ENCODE results near the gene IGSF21. TPM values are rescaled to one million over a fixed set of nuclear protein-coding genes. Genes with fewer than 3 reads are reported as not detected.

Gene IGSF21
- total RNA-seq, 4 donors from 2014 or later = 0.31 to 3.5 (median 1.7) TPM

- Histone ChIP-seq H3K9me3 (no peaks in the 10 kb centered on the region), H3K27ac (no peak overlapping the region), H3K4me3 (no peak overlapping the region), H3K36me3 (no peaks in the 10 kb centered on the region), H3K27me3 (peaks cover 52% of the 10 kb centered on the region), H3K4me1 (peaks cover 0 to 8% (median 0%) of the 10 kb centered on the region in 3 donors)
- ATAC-seq = no peak
- WGBS, 2 donors (ENCODE audit: low coverage in 1 of 2) = 65 to 92% methylated on average over 2 of the region's 6 CpGs
- no peak for TF ChIP-seq POLR2AphosphoS5 (IDR thresholded peaks at IDR 0.05)
- TF ChIP-seq, protein P1, sequence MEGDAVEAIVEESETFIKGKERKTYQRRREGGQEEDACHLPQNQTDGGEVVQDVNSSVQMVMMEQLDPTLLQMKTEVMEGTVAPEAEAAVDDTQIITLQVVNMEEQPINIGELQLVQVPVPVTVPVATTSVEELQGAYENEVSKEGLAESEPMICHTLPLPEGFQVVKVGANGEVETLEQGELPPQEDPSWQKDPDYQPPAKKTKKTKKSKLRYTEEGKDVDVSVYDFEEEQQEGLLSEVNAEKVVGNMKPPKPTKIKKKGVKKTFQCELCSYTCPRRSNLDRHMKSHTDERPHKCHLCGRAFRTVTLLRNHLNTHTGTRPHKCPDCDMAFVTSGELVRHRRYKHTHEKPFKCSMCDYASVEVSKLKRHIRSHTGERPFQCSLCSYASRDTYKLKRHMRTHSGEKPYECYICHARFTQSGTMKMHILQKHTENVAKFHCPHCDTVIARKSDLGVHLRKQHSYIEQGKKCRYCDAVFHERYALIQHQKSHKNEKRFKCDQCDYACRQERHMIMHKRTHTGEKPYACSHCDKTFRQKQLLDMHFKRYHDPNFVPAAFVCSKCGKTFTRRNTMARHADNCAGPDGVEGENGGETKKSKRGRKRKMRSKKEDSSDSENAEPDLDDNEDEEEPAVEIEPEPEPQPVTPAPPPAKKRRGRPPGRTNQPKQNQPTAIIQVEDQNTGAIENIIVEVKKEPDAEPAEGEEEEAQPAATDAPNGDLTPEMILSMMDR (IDR thresholded peaks at IDR 0.05) = no peak
- TF ChIP-seq EP300 (IDR thresholded peaks at IDR 0.05) = no peak
- TF ChIP-seq POLR2A (IDR thresholded peaks at IDR 0.05) = no peak
Observed at GRCh38 chr1:18134324-18135046, 26.9 kb downstream of the IGSF21 start.

DNA sequence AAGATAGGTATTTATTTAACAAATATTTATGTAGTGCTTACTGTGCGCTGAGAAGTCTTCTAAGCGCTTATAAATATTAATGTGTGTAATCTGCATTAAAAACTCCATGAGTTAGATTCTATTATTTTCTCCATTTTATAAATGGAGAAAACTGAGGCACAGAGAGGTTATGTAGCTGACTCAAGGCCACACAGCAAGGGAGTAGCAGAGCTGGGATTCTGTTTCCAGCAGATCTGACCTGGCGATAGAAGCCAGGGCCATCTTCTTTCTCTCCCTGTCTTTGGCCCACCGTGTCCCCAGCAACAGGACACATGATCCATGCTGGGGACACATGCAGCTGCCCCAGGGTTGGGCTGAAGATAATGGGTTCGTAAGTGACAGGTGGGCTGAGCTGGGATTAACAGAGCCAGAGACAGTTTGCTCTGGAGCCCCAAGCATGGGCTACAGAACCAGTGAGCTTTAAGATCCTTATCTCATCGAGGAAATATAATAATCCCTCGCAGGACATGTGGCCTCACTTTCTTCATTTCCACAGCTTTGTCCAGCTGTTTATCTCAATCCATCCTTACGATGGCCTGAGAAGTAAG lies 30.3 kb downstream of the IGSF21 start:
- Histone ChIP-seq H3K9me3 (no peaks in the 10 kb centered on the region), H3K4me3 (no peak overlapping the region), H3K4me1 (peaks cover 0 to 5% (median 0%) of the 10 kb centered on the region in 3 donors), H3K27ac (no peak overlapping the region), H3K36me3 (no peaks in the 10 kb centered on the region), H3K27me3 (peaks cover 51% of the 10 kb centered on the region)
- TF ChIP-seq EP300 (IDR thresholded peaks at IDR 0.05) (no peak), POLR2A (IDR thresholded peaks at IDR 0.05) (no peak), POLR2AphosphoS5 (IDR thresholded peaks at IDR 0.05) (no peak)
- TF ChIP-seq, protein P1 (IDR thresholded peaks at IDR 0.05) = no peak
- no peak for ATAC-seq
- WGBS, 2 donors (ENCODE audit: low coverage in 1 of 2) = 62 to 73% methylated on average over 3 to 6 of the region's 8 CpGs

GRCh38 chr1:18139198-18139981 lies 31.8 kb downstream of the IGSF21 start:
- Histone ChIP-seq H3K4me1 (no peaks in the 10 kb centered on the region), H3K27me3 (peaks cover 57% of the 10 kb centered on the region), H3K4me3 (no peak overlapping the region), H3K9me3 (no peaks in the 10 kb centered on the region), H3K36me3 (no peaks in the 10 kb centered on the region), H3K27ac (no peak overlapping the region)
- 44 to 70% methylated on average over 5 to 12 of the region's 14 CpGs for WGBS, 2 donors (ENCODE audit: low coverage in 1 of 2)
- ATAC-seq = no peak
- TF ChIP-seq POLR2A (IDR thresholded peaks at IDR 0.05) = no peak
- TF ChIP-seq POLR2AphosphoS5 (IDR thresholded peaks at IDR 0.05) = no peak
- no peak for TF ChIP-seq EP300 (IDR thresholded peaks at IDR 0.05)
- TF ChIP-seq, protein P1 (IDR thresholded peaks at IDR 0.05) = no peak

DNA sequence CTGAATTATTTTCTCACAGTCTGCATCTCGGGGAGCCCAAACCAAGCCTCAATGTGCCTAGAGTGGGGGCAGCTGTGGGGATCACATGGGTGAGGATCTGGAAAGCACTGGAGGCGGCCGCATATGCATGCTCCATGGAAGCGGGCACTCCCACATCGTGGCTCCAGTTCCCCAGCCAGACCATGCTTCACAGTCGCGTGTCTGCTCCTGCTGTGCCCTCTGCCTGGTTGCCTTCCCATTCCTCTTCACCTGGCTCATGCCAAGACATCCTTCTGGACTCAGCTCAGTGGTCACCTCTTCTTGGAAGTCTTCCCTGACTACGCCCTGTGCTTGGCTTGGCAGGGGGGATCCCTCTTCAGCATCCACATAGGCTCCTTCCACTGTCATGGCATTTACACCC lies 32.8 kb downstream of the IGSF21 start:
- WGBS, 2 donors (ENCODE audit: low coverage in 1 of 2) = 58 to 70% methylated on average over 2 to 6 of the region's 8 CpGs
- no peak for TF ChIP-seq POLR2AphosphoS5 (IDR thresholded peaks at IDR 0.05)
- no peak for TF ChIP-seq POLR2A (IDR thresholded peaks at IDR 0.05)
- no peak for TF ChIP-seq EP300 (IDR thresholded peaks at IDR 0.05)
- TF ChIP-seq, protein P1 (IDR thresholded peaks at IDR 0.05) = no peak
- H3K27me3 ChIP-seq = peaks cover 63% of the 10 kb centered on the region
- no peaks in the 10 kb centered on the region for H3K36me3 ChIP-seq
- no peak overlapping the region for H3K4me3 ChIP-seq
- H3K27ac ChIP-seq = no peak overlapping the region
- H3K4me1 ChIP-seq = no peaks in the 10 kb centered on the region
- no peak for ATAC-seq
- H3K9me3 ChIP-seq = no peaks in the 10 kb centered on the region

Data from gastroesophageal sphincter (tissue), 4 donors.